ENCODE measurements around the gene KCNJ16.

The KCNJ16 gene

DNA sequence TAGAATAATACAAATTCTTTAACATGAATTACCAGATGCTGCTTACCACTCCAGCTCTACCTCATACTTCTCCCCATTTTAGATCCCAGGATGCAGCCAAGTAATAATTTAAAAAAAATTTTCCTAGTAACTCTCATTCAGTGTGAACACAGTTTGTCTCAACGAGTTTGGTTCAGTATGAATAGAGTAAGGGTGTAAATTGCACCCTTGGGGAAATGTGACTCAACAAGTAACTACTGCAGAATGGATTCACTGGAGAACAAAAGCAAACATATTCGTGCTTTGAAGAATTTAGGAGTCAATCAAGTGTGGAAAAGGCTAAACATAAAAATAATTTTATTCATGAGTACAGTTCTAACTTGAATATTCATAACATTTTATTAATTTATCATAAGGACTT is 23.0 kb downstream of the KCNJ16 start:
- no peak for DNase-seq (ENCODE audit: low read depth, low spot score)

DNA sequence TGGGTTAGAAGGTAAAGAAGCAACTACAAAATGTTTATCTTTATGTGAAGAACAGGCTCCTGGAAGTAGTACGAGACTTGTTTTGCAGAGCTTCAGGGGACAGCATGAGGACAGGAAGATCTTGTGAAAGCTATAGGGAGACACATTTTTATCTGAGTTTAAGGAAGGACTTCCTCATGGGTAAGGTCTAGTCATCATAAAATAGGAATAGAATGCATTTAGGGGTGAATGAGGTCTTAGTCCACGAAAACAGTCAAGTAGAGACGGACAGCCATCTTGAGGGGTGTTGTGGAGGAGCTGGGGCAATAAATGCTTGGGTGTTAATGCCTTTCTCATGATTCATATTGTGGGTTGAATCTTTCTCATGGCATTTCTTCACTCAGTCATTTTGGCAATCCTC is 24.3 kb downstream of the KCNJ16 start:
- DNase-seq (ENCODE audit: low read depth, low spot score), result no peak

DNA sequence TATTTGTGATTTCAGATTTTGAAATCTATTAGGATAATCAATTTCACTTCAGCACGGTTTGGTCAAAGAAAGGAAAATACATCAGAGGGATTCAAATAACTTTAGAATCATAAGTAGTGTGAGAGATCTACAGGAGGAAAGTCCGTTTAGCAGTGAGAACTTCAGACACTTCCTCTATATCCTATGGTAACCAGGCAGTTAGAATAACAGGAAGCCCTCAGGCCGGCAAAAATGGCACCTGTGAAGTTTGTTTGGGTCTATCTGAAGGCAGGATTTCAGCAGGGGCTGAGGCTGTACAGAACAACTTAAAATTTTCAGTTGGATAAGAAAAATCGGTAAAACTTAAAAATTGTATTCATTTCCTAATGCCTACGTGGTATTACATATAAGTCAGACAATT is 24.9 kb downstream of the KCNJ16 start:
- no peak for DNase-seq (ENCODE audit: low read depth, low spot score)

DNA sequence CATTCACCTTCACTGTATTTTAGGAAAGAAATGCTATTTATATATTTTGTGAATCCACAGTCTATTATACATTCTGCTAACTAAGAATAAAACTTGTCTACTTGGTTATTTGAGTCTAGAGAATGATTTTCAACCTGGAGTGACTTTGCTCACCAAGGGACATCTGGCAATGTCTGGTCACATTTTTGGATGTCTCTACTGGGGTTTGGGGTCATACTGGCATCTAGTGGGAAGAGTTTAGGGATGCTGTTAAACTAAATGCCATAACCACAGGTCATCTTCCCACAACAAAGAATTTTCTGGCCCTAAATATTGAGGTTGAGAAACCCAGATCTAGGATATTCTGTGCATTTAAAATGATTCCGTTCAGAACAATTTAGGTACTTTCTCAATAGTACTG is 26.0 kb downstream of the KCNJ16 start:
- no peak for DNase-seq (ENCODE audit: low read depth, low spot score)

DNA sequence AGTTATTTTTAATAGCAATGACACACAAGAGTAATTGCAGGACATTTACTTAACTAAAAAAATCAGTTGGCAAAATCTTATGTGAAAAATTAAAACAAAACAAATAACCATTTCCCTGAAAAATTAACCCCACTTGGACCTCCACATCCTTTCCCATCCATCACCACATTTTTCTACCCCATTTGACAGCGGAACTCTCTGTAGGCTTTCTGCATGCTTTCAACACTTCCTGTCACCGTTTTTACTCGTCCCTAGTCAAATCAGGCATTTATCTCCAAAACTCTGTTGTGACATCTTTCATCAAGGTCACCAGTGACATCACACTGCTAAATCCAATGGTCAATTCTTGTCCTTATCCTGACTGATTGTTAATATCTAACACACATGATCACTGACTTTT is 27.5 kb downstream of the KCNJ16 start:
- DNase-seq (ENCODE audit: low read depth, low spot score), result no peak

DNA sequence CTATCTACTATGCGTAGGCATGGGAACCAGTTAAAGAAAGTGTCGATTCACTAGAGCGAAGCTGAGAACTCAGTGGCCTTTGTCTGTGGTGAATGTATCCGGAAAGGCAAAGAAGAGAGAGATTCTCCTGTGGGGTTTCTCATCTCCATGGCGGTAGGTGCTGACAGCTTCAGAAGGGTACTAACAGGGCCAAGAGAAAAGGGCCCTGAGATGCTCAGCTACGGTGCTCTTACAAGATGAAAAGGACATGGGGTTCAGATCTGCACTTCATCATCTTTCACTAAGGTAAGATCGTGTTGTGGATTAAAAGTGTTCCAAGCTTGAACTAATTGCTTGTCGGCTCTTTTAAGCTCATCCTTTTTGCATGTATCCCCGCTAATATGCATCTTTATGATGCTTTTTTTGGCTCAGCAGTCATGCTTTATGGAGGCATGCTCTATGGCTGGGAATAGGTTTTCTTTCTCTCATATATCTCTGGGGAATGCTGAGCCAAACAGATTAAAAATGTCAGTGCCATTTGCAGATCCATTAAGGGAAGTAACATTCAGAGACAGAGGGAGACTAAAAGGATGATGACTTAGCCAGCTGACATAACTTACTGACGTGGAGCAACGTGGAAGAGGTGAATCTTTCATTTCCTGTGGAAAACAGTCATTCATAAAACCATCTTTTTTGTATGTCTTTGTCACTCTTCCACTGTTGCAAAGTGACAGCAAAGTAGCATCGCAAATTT is 29.9 kb downstream of the KCNJ16 start:
- no peak for DNase-seq (ENCODE audit: low read depth, low spot score)

GRCh38 chr17:70105641-70106040 is 30.6 kb downstream of the KCNJ16 start:
- DNase-seq (ENCODE audit: low read depth, low spot score), result no peak

- DNase-seq (ENCODE audit: low read depth, low spot score), result no peak
Measured at GRCh38 chr17:70106551-70106950, 31.5 kb downstream of the KCNJ16 start.

DNA sequence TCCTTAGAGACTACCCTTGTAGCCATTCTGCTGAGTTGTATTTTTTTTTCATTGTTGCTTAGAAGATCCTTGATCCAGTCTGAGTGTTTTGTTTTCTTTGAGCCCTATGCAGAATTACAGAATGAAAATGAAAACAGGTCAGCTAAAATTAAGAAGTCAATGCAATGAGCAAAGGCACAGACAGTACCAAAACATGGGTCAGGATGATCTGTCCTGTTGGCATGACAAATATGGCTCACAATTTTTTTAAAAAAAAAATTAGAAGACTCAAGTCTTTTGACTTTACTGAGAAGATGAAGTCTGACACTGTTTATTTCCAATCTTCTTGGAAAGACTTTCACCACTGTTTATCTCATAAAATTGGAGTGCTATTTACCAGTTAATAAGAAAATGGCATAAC is 32.4 kb downstream of the KCNJ16 start:
- no peak for DNase-seq (ENCODE audit: low read depth, low spot score)

DNA sequence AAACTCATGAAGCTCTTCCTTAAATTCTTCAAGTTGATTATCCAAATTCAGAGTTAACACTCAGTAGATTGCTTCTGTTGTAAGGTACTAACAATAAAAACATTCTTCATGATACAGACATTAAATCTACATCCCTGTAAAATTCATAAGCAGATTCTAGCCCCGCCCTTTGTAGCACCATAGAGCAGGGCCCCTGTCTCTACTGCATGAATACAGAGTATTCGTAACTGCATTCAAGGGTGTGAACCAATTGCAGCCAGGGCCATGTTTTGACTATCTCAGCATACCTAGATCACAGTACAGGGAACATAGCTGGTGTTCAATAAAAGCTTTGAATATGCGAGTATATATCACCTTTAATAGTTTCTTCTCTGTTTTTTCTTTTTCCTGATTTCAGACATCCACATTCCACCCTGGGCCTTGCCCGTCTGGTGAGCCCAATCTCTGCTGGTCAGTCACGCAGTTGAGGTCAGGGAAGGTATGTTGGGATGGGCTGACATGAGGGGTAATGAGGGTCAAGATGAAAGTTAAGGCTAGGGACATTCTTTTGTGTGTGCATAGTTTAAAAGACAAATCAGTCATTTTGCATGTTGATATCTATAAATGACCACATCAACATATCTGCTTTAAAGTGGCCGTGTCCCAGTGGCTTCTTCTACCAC is 33.0 kb downstream of the KCNJ16 start:
- no peak for DNase-seq (ENCODE audit: low read depth, low spot score)

DNA sequence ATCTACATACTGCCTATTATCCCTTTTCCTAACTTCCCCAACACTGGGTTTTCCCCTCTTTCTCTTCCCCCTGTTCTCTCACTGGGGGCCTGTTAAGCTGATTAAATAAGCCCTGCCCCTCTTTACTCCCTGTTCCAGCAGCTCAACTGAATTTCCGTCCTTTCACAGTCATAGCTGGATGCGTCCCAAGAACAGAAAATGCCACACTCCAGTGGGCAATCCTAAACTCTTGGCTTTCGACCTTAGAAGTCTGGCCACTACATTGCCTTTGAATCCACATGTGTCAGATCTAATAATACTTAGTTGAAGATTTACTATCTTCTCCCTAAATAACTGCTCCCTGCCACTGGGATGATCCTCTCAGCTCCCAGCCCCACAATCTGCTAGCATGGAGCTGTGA is 34.5 kb downstream of the KCNJ16 start:
- peak; percentile 46 for DNase-seq (ENCODE audit: low read depth, low spot score)

GRCh38 chr17:70110443-70110880 is 35.4 kb downstream of the KCNJ16 start:
- peak; percentile 88 for DNase-seq (ENCODE audit: low read depth, low spot score)

- no peak for DNase-seq (ENCODE audit: low read depth, low spot score)
Measured at GRCh38 chr17:70111201-70111600, 36.2 kb downstream of the KCNJ16 start.

DNA sequence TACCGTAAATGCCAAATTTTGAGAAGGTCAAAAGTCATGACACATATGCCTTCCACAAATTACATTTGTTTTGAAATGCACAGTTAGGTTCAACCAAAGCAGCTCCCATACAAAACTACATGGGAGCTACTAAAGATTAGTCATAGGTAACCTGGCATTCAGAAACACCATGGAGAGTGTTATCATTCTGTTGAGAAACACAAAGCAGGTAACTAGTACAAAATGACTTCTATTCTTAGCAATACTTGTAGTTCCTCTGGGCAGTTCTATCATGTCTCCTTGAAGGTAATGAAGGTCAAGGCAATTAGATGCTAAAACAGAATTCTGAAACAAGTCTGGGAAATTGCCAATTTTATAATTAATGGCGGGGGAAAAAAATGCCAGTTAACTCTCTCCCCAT is 39.4 kb downstream of the KCNJ16 start:
- no peak for DNase-seq (ENCODE audit: low read depth, low spot score)

GRCh38 chr17:70115126-70115525 is 40.1 kb downstream of the KCNJ16 start:
- no peak for DNase-seq (ENCODE audit: low read depth, low spot score)

DNA sequence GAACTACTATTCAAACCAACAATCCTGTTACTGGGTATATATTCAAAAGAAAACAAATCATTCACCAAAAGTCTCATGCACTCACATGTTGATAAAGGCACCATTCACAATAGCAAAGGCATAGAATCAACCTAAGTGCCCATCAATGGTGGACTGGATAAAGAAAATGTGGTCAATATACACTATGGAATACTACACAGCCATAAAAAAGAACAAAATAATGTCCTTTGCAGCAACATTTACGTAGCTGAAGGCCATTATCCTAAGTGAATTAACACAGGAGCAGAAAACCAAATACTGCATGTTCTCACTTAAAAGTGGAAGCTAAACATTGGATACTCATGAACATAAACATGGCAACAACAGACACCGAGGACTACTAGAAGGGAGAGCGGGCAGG is 41.9 kb downstream of the KCNJ16 start:
- DNase-seq (ENCODE audit: low read depth, low spot score), result no peak

GRCh38 chr17:70119545-70119944 is 44.5 kb downstream of the KCNJ16 start:
- DNase-seq (ENCODE audit: low read depth, low spot score), result no peak

DNA sequence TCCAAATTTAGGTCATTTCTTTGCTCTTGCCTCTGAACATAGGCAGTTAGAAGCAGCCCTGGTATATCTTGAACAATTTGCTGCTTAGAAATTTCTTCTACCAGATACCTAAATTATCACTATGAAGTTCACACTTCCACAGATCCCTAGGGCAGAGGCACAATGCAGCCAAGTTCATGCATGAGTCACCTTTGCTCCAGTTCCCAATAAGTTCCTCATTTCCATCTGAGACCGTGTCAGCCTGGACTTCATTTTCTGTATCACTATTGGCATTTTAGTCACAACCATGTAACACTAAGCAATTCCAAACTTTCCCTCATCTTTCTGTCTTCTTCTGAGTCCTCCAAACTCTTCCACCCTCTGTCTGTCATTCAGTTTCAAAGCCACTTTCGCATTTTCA is 45.0 kb downstream of the KCNJ16 start:
- no peak for DNase-seq (ENCODE audit: low read depth, low spot score)

DNA sequence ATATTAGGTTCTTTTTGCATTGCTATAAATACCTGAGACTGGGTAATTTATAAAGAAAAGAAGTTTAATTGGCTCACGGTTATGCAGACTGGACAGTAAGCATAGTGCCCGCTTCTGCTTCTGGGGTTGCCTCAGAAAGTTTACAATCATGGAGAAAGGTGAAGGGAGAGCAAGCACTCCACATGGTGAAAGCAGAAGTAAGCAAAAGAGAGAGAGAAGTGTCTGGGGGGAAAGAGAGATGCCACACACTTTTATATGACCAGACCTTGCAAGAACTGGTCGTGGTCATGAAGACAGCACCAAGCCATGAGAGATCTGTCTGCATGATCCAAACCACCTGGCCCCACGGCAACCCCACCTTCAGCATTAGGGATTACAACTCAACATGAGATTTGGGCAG is 45.4 kb downstream of the KCNJ16 start:
- no peak for DNase-seq (ENCODE audit: low read depth, low spot score)

GRCh38 chr17:70121126-70121525 is 46.1 kb downstream of the KCNJ16 start:
- DNase-seq (ENCODE audit: low read depth, low spot score), result no peak

- DNase-seq (ENCODE audit: low read depth, low spot score), result no peak
Measured at GRCh38 chr17:70123193-70123592, 48.2 kb downstream of the KCNJ16 start.

DNA sequence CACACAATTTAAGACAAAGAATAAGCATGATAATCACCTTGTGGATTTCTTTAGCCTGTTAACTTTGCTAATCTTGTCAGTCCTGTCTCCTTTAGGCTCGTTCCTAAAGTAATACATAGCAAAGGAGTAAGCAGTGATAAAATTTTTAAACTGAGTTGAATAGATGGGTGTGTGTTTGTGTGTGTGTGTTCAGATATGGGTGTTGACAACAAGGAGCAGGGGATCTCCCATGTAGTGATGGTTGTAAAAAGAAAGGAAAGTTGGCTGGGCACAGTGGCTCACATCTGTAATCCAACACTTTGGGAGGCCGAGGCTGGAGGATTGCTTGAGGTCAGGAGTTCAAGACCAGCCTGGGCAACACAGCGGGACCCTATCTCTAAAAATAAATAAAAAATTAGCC is 49.7 kb downstream of the KCNJ16 start:
- DNase-seq (ENCODE audit: low read depth, low spot score), result no peak

GRCh38 chr17:70127221-70127873 is 52.3 kb downstream of the KCNJ16 start:
- DNase-seq (ENCODE audit: low read depth, low spot score), result no peak

All from astrocyte of the hippocampus (primary cell).